Natural killer cell (primary cell): ENCODE results near the gene RNF175. TPM values are rescaled to one million over a fixed set of nuclear protein-coding genes. Genes with fewer than 3 reads are reported as not detected.

Source experiments
- ATAC-seq, 3 donors: fragments of 150-1000 bp in 2 of 3; fragments of 200-7000 bp in 1 of 3; cut with Tn5 transposase; 1 replicate in 1 of 3; 2 replicates in 2 of 3; pipeline ENCODE4 v1.10.0; 2021; ENCODE audit warnings: mild to moderate bottlenecking in 2 of 3, moderate library complexity in 2 of 3
- DNase-seq, 2 donors: peaks; one replicate each; pipeline versions ENCODE4 v3.0.0 to v3.0.0-alpha.2; 2013 to 2021; ENCODE audit warnings: mixed read lengths in 1 of 2
- H3K27ac ChIP-seq: one replicate; pipeline ENCODE4 v1.5.1; 2013; ENCODE audit warnings: mild to moderate bottlenecking, low read length
- H3K27me3 ChIP-seq: one replicate; pipeline ENCODE4 v1.6.1; 2013; ENCODE audit warnings: low read length; ENCODE audit not compliant: control insufficient read depth, insufficient read depth
- H3K36me3 ChIP-seq: one replicate; pipeline ENCODE4 v1.6.1; 2013; ENCODE audit warnings: low read length; ENCODE audit not compliant: control insufficient read depth, insufficient read depth
- H3K4me1 ChIP-seq: one replicate; pipeline ENCODE4 v1.6.1; 2013; ENCODE audit warnings: low read length; ENCODE audit not compliant: control insufficient read depth, insufficient read depth
- H3K4me3 ChIP-seq: one replicate; pipeline ENCODE4 v1.5.1; 2013; ENCODE audit warnings: low read length
- H3K9me3 ChIP-seq: one replicate; pipeline ENCODE4 v1.6.1; 2013; ENCODE audit warnings: low read length; ENCODE audit not compliant: control insufficient read depth, insufficient read depth
- H3K27ac Mint-ChIP-seq, 2 donors: one replicate each; pipeline ENCODE4 v1.8.0; 2022; ENCODE audit warnings: mild to moderate bottlenecking in 2 of 2, mixed read lengths in 2 of 2, moderate library complexity in 1 of 2
- H3K27me3 Mint-ChIP-seq, 2 donors: one replicate each; pipeline ENCODE4 v1.8.0; 2022; ENCODE audit warnings: low read depth in 2 of 2, mixed read lengths in 2 of 2
- H3K36me3 Mint-ChIP-seq: one replicate; pipeline ENCODE4 v1.8.0; 2022; ENCODE audit warnings: mixed read lengths
- H3K4me1 Mint-ChIP-seq, 2 donors: one replicate each; pipeline ENCODE4 v1.8.0; 2022; ENCODE audit warnings: mixed read lengths in 2 of 2
- H3K4me3 Mint-ChIP-seq: one replicate; pipeline ENCODE4 v1.8.0; 2022; ENCODE audit warnings: mild to moderate bottlenecking, moderate library complexity, mixed read lengths
- H3K9me3 Mint-ChIP-seq, 2 donors: one replicate each; pipeline ENCODE4 v1.8.0; 2022; ENCODE audit warnings: mixed read lengths in 2 of 2
- CTCF ChIP-seq: fragments of 200-600 bp; IDR thresholded peaks from one replicate; pipeline ENCODE4 v1.8.0; 2022; ENCODE audit warnings: antibody characterized with exemption
- WGBS: methylation state at CpG from one replicate; pipeline ENCODE4 v1.1.7; 2013; ENCODE audit warnings: missing lambda C conversion rate; ENCODE audit not compliant: insufficient coverage; 5-methylcytosine and 5-hydroxymethylcytosine counted together
- intact Hi-C: fragments of 100-400 bp; cut with micrococcal nuclease; formaldehyde crosslinking; loops from one replicate; pipeline ENCODE4 v1.14.2; 2022
- total RNA-seq, 4 donors: library from RNA; stranded (reverse); fragments of 120-200 nt in 1 of 4; gene quantifications; one replicate each; pipeline versions ENCODE4 v1.2.3 to v1.2.4, GENCODE V29; 2013 to 2022

Gene RNF175
- total RNA-seq, 3 donors from 2014 or later (not counting 1 experiment from before 2014, with no cell fraction given): 0.07 TPM; not detected in 2

- DNase-seq: no peak
- no peak for TF ChIP-seq CTCF
- H3K27ac ChIP-seq: no peak overlapping the region
- peaks cover 0 to 17% of the 10 kb centered on the region in 2 donors for H3K27me3 Mint-ChIP-seq
- no peak overlapping the region for H3K4me3 ChIP-seq
- no peak overlapping the region for H3K27ac Mint-ChIP-seq
- H3K4me3 Mint-ChIP-seq: no peak overlapping the region
- intact Hi-C loops: no loop called here
- ATAC-seq: no peak
- 38% methylated on average over 1 of the region's 2 CpGs for WGBS
- H3K9me3 ChIP-seq: no peaks in the 10 kb centered on the region
- no peaks in the 10 kb centered on the region for H3K9me3 Mint-ChIP-seq
- peaks cover 8 to 9% of the 10 kb centered on the region in 2 donors for H3K4me1 Mint-ChIP-seq
- no peaks in the 10 kb centered on the region for H3K36me3 ChIP-seq
- no peaks in the 10 kb centered on the region for H3K4me1 ChIP-seq
- H3K27me3 ChIP-seq: no peaks in the 10 kb centered on the region
- H3K36me3 Mint-ChIP-seq: no peaks in the 10 kb centered on the region
Measured at GRCh38 chr4:153705743-153706468, 53.9 kb downstream of the RNF175 start.

GRCh38 chr4:153704522-153704921 lies 55.3 kb downstream of the RNF175 start:
- Mint-ChIP-seq H3K27me3 (peaks cover 3 to 15% of the 10 kb centered on the region in 2 donors), H3K36me3 (no peaks in the 10 kb centered on the region), H3K27ac (no peak overlapping the region), H3K9me3 (no peaks in the 10 kb centered on the region), H3K4me3 (no peak overlapping the region), H3K4me1 (peaks cover 8 to 9% of the 10 kb centered on the region in 2 donors)
- no peak for ATAC-seq
- no peak for TF ChIP-seq CTCF
- Histone ChIP-seq H3K36me3 (no peaks in the 10 kb centered on the region), H3K27ac (no peak overlapping the region), H3K4me1 (no peaks in the 10 kb centered on the region), H3K9me3 (no peaks in the 10 kb centered on the region), H3K27me3 (no peaks in the 10 kb centered on the region), H3K4me3 (no peak overlapping the region)
- intact Hi-C loops: no loop called here
- no peak for DNase-seq
- WGBS: 95% methylated on average over 7 of the region's 7 CpGs

GRCh38 chr4:153684971-153685371 lies 74.9 kb downstream of the RNF175 start:
- Histone ChIP-seq H3K36me3 (no peaks in the 10 kb centered on the region), H3K9me3 (peaks cover 7% of the 10 kb centered on the region), H3K4me1 (peaks cover 15% of the 10 kb centered on the region), H3K27me3 (peaks cover 19% of the 10 kb centered on the region), H3K4me3 (peak overlapping the region; percentile 65), H3K27ac (no peak overlapping the region)
- H3K4me3 Mint-ChIP-seq: peak overlapping the region; percentile 82
- peaks cover 0 to 3% of the 10 kb centered on the region in 2 donors for H3K9me3 Mint-ChIP-seq
- intact Hi-C loops: no loop called here
- WGBS: 20% methylated on average over 9 of the region's 9 CpGs
- no peak for DNase-seq
- TF ChIP-seq CTCF: no peak
- peak in 1 of 3 donors; percentile 14 for ATAC-seq
- H3K27me3 Mint-ChIP-seq: peaks cover 22% of the 10 kb centered on the region in 2 donors
- peaks cover 12 to 19% of the 10 kb centered on the region in 2 donors for H3K4me1 Mint-ChIP-seq
- no peak overlapping the region for H3K27ac Mint-ChIP-seq
- peaks cover 9% of the 10 kb centered on the region for H3K36me3 Mint-ChIP-seq
